ENCODE measurements around the gene SOD2. TPM values are rescaled to one million over a fixed set of nuclear protein-coding genes. Genes with fewer than 3 reads are reported as not detected.

Gene SOD2
- total and polyA plus RNA-seq, 2 of the 13 experiments (the other 11 are each of a cell fraction or from before 2014, with no cell fraction given): 304 to 309 TPM

- TF ChIP-seq ELK4 (CRISPR knock-in tag; IDR thresholded peaks at IDR 0.05; ENCODE audit: borderline replicate concordance): no peak
- TF ChIP-seq SMC3 (IDR thresholded peaks at IDR 0.05; ENCODE audit: low read length): no peak
- TF ChIP-seq ZMAT5 (CRISPR knock-in tag; IDR thresholded peaks at IDR 0.05; ENCODE audit: borderline replicate concordance, low read depth): no peak
- TF ChIP-seq SP5 (CRISPR knock-in tag; IDR thresholded peaks at IDR 0.05; ENCODE audit: borderline replicate concordance, low read depth): no peak
- TF ChIP-seq ZNF577 (CRISPR knock-in tag; IDR thresholded peaks at IDR 0.05; ENCODE audit: borderline replicate concordance, low read depth): no peak
- no peak for TF ChIP-seq ZNF367 (CRISPR knock-in tag; IDR thresholded peaks at IDR 0.05; ENCODE audit: borderline replicate concordance)
- TF ChIP-seq ZNF747 (CRISPR knock-in tag; IDR thresholded peaks at IDR 0.05; ENCODE audit: borderline replicate concordance): no peak
- TF ChIP-seq ATM (IDR thresholded peaks at IDR 0.05; ENCODE audit: borderline replicate concordance): no peak
- TF ChIP-seq SMYD3 (CRISPR knock-in tag; IDR thresholded peaks at IDR 0.05): no peak
- TF ChIP-seq SIX1 (CRISPR knock-in tag; IDR thresholded peaks at IDR 0.05; ENCODE audit: borderline replicate concordance): no peak
Observed at GRCh38 chr6:159680104-159680503, 12.9 kb downstream of the SOD2 start (continued).

- no peaks in the 10 kb centered on the region for H3K27me3 ChIP-seq (ENCODE audit: control insufficient read depth in 1 of 2, insufficient read depth in 2 of 2, low read length in 2 of 2)
- in situ Hi-C loops (cut with HindIII; ENCODE audit: extremely low pct_ligation_motif_present, low pct_unique_long_range_greater_than_20kb) (no loop called here), intact Hi-C loops (cut with micrococcal nuclease; ENCODE audit: unreplicated experiment) (no loop called here)
- no peaks in the 10 kb centered on the region for H3K9me3 ChIP-seq (ENCODE audit: low read length)
- no peak for TF ChIP-seq HOXA5 (CRISPR knock-in tag; IDR thresholded peaks at IDR 0.05)
- no peak for TF ChIP-seq ZNF563 (CRISPR knock-in tag; IDR thresholded peaks at IDR 0.05)
- TF ChIP-seq RXRA (CRISPR knock-in tag; IDR thresholded peaks at IDR 0.05): no peak
- TF ChIP-seq MZF1 (CRISPR knock-in tag; IDR thresholded peaks at IDR 0.05; ENCODE audit: borderline replicate concordance): no peak
- WGBS (ENCODE audit: low lambda C conversion rate): 96% methylated on average over 5 of the region's 5 CpGs
- H3K4me2 ChIP-seq (ENCODE audit: low read depth, low read length): no peak overlapping the region
- POLR2A ChIA-PET: interaction anchor here (0.7 to 1.4 kb wide), 3 partner anchors 9 to 14 kb away, joined by 3 to 5 read pairs (median 5); partner anchors contain the start of gene SOD2
- H3K27ac ChIP-seq (ENCODE audit: extremely low read length, insufficient read depth, low read length): no peak overlapping the region
- peaks cover 9% of the 10 kb centered on the region for H3K4me1 ChIP-seq (ENCODE audit: insufficient read depth, low read length)
- H4K20me1 ChIP-seq (ENCODE audit: insufficient read depth, low read length): peaks cover 29% of the 10 kb centered on the region
- H3K9ac ChIP-seq (ENCODE audit: insufficient read depth, low read depth, low read length): no peak overlapping the region
- DNase-seq (ENCODE audit: low spot score): no peak
- H3K4me3 ChIP-seq (replicated peaks in 1 of 3; ENCODE audit: insufficient read depth in 1 of 3, low read depth in 2 of 3, low read length in 3 of 3): no peak overlapping the region
- no TSS peak for BruUV-seq (replicated peaks)
- peaks cover 19 to 47% of the 10 kb centered on the region in 2 experiments for H3K36me3 ChIP-seq (replicated peaks in 1 of 2; ENCODE audit: control insufficient read depth in 1 of 2, insufficient read depth in 2 of 2, low read length in 2 of 2)
- H2AFZ ChIP-seq (ENCODE audit: low read length): no peak overlapping the region
- CTCF ChIA-PET (ENCODE audit: low intra/inter-chr PET ratio, low total read pairs): no interaction called here
- no peak for ATAC-seq
- peaks cover 11% of the 10 kb centered on the region for H3K79me2 ChIP-seq (ENCODE audit: insufficient read depth, low read length)
- FAIRE-seq: no peak
Observed at GRCh38 chr6:159679091-159680077, 13.7 kb downstream of the SOD2 start.
